AG08395 (cell line): Measurements from ENCODE around the gene EIF2AK3.
A peak's percentile ranks its signal among the peaks of the same experiment; 100 is the strongest.
"Not testable (repeated sequence)": the region's sequence is repeated elsewhere in the genome, so short reads cannot be mapped to it uniquely, and the experiment has no call there.

Experiments used
- DNase-seq: peaks from one replicate; pipeline ENCODE4 v3.0.0; 2012; ENCODE audit warnings: mixed read lengths, low spot score

The EIF2AK3 gene

DNA sequence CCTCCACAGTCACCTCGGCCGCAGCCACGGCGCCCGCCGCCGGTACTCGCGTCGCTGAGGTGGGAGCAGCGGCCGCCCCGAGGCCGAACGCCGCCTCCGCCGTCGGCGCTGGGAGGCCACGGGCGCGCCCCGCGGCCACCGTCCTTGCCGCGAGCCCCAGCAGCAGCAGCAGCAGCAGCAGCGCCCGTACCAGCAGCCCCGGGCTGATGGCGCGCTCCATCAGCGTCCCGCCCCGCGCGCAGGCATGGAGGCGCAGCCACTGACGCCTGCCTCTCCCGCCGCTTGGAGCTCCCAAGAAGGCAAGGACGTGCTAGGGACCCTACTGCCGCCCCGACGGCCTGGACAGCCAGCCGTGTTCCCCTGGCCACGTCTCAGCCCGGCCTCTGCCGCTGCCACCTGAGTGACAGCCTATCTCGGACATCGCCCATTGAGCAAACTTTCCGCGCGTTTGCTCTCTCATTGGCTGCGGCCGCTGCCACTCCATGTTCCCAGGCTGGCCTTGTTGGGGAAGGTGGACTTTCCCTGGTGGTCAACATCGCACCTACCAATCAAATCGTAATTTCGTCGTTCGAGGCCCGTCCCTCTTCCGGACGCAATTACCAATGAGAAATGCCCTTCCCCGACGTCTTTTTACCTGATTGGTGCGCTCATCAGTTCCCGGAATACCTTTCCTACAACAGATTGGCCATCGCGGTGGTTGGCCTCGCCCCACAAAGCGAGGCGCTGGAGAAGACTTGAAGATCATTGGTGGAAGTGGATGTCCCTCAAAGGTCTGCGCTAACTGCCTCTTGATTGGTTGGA is at the start of gene EIF2AK3:
Gene EIF2AK3 (minus strand): TSS at position 410 of the 801 bp plus-strand sequence. CDS start 190 bp downstream, at position 220.
- peak; percentile 99 for DNase-seq

- no peak for DNase-seq
Observed at GRCh38 chr2:88673363-88673762, 46.1 kb upstream of the EIF2AK3 start.

DNA sequence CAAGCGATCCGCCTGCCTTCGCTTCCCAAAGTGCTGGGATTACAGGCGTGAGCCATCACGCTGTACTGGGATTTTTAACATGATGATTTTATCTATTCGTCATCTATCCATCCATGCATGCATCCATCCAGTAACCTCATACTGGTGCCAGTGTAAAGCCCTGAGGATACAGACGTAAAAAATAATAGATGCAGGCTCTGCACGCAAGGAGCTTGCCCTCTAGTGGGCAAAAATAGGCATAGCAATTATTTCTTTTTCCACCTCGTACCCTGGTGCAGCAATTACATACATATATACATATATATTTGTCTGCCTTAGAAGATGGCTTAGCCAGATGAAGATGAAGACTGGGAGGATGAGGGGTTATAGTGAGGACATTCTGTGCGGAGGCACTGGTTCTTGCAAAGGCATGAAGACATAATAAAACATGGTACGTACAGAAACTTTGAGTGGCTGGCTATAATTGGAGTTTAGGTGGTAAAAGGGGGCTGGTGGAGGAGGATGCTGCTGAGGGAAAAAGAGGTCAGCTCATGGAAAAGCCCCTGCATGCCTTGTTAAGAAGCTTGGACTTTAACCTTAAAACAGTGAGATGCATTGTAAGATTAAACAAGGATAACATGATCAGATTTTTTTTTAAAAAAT is 44.6 kb upstream of the EIF2AK3 start:
- DNase-seq, result peak; percentile 77

GRCh38 chr2:88669482-88670214 is 42.4 kb upstream of the EIF2AK3 start:
- DNase-seq, result peak; percentile 72

- no peak for DNase-seq
Observed at GRCh38 chr2:88668862-88669261, 41.6 kb upstream of the EIF2AK3 start.

- DNase-seq, result no peak
Observed at GRCh38 chr2:88667219-88667618, 40.0 kb upstream of the EIF2AK3 start.

GRCh38 chr2:88666576-88666975 is 39.3 kb upstream of the EIF2AK3 start:
- DNase-seq, result no peak

GRCh38 chr2:88660622-88661021 is 33.4 kb upstream of the EIF2AK3 start:
- DNase-seq, result no peak

DNA sequence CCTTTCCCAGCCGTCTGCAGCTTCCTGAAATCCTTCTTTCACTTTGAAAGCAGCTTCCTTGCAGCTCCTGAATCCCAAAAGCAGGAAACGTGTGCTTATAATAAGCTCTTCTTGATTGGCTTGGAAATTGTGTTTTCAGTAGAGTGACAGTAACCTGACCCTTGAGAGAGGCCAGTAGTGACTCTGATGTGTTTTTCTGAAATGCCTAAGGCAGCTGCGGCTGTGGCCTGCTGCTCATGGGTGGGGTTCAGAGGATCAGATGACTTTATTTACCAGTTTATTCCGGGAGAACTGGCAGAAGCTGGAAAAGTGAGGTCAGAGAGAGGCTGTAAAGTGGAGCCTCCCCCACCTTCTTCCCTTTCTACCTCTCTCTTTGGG is 32.3 kb upstream of the EIF2AK3 start:
- peak; percentile 57 for DNase-seq

DNA sequence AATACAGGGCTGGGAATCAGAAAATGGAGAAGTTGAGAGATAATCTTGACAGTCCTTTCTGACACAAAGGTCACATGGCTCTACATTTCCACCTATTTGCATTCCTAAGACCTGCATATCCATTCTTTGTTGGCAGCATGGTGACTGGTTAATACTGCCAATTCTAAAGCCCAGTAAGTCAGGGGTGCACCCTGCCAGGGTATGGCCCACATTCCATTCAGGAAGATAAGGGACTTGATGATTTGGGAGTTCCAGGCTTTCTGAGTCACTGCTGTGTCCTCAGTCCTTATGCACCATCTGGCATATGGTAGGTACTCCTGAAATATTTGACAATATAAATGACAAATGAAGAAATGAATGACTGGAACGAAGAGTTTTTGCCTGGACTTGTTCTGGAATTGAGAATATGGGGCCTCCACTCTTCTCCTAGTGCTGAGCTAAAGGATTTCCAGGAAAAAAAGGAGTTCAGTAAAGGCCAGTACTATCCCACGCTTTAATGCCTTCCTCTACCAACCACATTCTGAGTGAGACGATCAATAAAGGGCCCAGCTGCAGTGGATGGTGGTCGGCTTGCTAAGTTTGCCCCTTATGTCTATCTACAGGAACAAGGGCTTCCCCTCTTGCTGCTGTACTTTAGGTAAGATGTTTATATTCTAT is 31.7 kb upstream of the EIF2AK3 start:
- peak; percentile 10 for DNase-seq

DNA sequence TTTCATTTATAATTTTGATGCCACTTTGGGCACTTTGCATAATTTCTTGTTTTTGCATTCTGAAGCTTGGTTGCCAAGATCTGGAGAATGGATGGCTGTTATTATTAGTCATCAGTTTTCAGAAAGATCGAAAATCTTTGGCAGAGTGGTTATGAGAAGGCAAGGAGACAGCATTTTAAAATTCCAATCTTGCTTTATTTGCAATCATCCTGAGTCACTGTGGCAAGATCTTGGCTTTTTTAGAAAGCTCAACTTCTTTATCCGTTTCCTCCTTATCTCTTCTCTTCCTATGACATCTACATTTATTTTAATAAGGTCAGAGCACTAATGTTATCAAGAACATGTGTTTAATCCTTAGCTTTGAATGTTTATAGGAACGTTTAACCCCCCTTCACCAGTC is 31.1 kb upstream of the EIF2AK3 start:
- DNase-seq, result peak; percentile 60

DNA sequence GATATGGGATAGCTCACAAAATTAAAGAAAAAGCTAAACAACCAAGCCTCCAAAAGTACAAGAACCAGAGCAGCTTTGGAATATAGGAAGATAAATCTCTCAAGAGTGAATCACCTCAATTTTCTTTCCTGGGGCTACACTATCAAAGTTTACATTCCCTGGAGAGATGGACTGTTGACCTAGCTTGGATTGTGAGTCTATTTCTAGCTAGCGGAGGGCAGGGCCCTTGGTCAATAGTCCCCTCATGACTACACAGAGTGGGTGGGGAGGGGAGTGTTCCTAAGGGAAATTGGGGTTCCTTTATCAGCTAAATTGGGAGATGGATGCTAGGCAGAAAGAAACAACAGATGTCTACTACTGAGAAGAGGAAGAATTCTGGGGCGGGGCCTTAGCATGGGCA is 29.9 kb upstream of the EIF2AK3 start:
- peak; percentile 9 for DNase-seq

GRCh38 chr2:88656690-88657089 is 29.4 kb upstream of the EIF2AK3 start:
- peak; percentile 31 for DNase-seq

GRCh38 chr2:88654714-88655113 is 27.4 kb upstream of the EIF2AK3 start:
- DNase-seq, result no peak

DNA sequence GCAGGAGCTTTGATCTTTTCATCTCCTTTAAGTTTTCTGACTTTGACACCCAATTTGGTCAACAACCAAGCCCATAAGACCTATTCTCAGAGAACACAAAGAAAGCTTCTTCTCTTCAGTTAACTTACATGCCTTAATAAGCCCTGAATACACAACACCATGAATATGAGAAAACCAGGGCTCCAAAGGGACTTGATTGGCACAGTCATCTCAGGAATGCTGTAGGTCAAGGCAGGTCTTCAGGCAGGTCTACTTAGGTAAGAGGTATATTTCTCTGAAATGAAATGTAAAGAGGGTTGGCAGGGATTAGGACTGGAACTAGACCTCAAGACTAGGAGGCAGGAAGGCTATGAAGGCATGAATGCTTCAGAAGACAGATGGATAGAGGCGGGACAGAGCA is 24.4 kb upstream of the EIF2AK3 start:
- DNase-seq, result no peak

DNA sequence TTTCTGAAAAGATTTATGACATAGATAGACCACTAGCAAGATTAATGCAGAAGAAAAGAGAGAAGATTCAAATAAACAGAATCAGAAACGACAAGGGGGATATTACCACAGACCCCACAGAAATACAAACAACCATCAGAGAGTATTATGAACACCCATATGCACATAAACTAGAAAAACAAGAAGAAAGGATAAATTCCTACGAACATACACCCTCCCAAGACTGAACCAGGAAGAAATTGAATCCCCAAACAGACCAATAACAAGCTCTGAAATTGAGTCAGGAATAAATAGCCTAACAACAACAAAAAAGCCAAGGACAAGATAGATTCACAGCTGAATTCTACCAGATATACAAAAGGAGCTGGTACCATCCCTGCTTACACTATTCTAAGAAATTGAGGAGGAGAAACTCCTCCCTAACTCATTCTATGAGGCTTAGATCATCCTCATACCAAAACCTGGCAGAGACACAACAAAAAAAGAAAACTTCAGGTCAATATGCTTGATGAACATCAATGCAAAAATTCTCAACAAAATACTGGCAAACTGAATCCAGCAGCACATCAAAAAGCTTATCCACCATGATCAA is 18.1 kb upstream of the EIF2AK3 start:
- DNase-seq, result not testable (repeated sequence)

- DNase-seq, result no peak
Observed at GRCh38 chr2:88642278-88642677, 15.0 kb upstream of the EIF2AK3 start.

- no peak for DNase-seq
Observed at GRCh38 chr2:88641330-88641729, 14.1 kb upstream of the EIF2AK3 start.

GRCh38 chr2:88639865-88640264 is 12.6 kb upstream of the EIF2AK3 start:
- DNase-seq, result no peak

DNA sequence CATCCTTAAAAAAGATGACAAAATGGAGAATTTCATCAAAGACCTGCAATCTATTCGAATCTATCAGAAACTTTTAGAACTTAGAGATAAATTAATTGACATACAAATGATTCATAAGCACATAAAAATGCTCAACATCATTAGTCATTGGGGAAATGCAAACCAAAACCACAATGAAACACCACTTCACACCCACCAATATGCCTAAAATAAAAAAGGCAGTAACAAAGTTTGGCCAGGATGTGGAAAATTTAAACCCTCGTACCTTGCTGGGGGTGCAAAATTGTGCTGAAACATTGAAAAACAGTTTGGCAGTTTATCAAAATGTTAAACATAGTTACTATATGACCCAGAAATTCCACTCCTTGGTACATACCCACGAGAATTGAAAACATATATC is 11.5 kb upstream of the EIF2AK3 start:
- no peak for DNase-seq

GRCh38 chr2:88638123-88638650 is 10.9 kb upstream of the EIF2AK3 start:
- DNase-seq, result no peak

- DNase-seq, result no peak
Observed at GRCh38 chr2:88637464-88637863, 10.2 kb upstream of the EIF2AK3 start.
